SIG-M5 (cell line): ENCODE data around the gene COL5A1.

ENCODE experiments used
- DNase-seq: peaks from one replicate; lab custom pipeline; 2025; lab: John Stamatoyannopoulos, UW

The COL5A1 gene

DNA sequence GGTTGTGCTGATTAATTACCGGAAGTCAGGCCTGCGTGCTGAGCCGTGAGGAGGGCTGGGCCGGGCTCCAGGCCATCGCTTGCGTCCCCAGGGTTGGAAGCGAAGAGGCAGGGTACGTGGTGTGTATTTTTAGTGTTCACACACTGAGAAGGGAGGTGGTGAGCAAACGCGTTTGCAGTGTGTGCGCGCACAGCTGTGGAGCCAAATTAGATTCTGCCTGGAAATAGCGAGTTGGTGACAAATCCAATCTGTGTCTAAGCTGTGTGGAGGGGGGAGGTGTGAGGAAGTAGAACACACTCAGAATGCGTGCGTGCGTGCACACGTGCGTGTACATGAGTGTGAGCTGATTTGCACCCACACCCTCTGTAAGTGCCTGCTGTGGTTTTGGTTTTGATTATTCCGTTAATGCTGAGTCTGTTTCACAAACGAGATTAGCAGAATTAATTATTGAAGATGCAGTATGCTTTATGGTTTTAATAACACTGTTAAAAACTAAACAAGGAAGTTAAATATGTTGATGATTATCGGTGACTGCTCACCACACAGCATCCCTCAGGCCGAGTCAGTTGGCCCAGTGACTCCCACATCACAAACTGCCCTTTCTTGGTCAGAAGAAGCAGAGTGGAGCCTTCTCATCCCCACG is 127.2 kb downstream of the COL5A1 start:
- DNase-seq: no peak

DNA sequence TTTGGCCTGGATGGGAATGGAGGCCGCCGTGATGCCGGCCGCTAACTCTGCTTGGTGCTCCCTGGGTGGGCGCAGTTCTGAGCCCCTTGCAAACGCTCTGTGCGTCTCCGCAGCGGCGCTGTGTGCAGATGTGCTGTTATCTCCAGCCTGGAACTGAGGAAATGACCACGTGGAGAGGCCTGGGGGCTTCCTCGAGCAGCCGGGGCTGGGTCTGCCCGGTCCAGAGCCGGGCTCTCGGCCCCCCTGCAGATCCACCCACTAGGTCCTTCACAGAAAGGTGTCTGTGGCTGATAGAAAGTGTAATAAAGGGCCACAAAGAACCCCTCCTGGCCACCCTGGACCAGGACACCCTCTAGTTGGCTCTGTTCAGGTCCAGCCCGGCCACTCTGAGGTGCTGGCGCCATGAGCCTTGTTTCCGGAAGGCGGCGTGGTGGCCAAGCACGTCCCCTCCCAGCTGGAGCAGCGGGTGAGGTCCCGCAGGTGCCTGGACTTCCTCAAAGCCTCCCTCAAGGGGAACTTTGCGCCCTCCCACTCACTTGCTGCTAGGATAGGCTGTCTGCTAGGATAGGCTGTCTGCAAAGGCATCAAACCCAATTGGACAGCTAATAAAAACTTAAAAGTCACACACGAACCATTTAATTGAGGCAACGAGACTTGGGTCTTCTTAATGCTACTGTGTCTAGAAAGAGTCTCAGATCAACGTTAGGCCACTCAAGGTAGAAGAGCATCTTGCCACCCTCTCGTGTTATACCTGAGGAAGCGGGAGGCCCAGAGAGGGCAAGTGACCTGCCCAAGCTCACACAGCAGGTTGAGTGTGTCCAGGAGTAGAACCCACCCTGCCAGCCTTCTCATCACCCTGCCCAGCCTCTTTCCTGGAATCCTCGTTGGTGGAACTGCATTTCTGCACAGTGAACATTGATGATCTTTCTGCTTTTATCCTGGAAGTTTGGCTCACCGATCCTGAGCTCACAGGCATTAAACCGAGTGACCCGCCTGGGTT is 129.7 kb downstream of the COL5A1 start:
- no peak for DNase-seq

DNA sequence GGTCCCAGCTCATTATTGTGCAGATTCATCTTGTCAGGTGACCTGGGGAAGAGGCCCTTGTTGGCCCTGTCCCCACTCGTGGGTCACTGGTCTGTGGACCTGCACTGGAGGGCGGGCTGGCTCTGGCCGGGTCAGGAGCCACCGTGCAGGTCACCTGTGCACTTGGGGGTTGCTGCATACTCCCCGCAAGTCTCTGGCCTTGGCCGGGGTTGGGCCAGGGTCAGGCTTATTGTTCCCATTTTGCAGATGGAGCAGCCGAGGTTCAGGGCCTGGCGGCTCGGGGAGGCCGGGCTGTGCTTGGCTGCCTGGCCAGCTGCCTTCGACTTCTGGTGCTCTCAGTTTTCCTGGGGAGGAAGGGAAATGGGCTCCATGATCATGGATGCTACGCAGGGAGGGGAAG is 130.7 kb downstream of the COL5A1 start:
- DNase-seq: no peak

DNA sequence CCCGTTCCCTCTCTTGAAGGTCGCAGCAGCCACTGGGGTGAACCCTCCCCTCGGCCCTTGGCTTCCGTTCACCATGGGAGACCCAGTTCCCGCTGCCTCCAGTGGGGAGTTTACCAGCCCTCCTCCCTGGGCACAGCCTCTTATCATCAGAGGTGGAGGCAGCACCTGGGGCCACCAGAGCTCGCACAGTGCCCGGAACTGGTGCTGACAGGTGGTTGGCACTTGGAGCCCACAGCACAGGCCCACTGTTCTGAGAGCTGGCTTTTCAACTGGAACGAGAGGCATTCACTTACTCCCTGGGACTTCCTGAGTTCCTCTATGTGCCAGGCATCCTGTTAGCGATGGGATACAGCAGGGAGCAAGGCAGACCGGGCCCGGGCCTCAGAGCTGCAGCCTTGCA is 132.2 kb downstream of the COL5A1 start:
- no peak for DNase-seq

DNA sequence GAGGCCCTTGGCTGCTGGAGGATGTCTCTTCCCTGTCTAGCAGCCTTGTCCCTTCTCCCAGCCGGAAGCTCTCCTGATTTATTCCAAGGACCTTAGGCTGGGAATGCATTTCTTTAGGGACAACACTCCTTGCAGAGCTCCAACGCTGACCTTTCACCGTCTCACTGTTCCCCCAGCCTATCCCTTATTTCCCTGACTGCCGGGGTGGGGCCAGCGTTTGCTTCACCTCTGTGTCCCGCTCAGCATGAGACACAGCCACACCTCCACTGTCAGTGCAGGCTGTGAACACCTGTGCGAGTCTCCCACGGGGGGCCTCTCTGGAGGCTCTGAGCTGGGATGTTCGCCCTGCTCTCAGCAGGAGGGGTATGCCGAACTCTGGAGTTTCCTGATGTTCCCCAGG is 132.8 kb downstream of the COL5A1 start:
- DNase-seq: no peak

DNA sequence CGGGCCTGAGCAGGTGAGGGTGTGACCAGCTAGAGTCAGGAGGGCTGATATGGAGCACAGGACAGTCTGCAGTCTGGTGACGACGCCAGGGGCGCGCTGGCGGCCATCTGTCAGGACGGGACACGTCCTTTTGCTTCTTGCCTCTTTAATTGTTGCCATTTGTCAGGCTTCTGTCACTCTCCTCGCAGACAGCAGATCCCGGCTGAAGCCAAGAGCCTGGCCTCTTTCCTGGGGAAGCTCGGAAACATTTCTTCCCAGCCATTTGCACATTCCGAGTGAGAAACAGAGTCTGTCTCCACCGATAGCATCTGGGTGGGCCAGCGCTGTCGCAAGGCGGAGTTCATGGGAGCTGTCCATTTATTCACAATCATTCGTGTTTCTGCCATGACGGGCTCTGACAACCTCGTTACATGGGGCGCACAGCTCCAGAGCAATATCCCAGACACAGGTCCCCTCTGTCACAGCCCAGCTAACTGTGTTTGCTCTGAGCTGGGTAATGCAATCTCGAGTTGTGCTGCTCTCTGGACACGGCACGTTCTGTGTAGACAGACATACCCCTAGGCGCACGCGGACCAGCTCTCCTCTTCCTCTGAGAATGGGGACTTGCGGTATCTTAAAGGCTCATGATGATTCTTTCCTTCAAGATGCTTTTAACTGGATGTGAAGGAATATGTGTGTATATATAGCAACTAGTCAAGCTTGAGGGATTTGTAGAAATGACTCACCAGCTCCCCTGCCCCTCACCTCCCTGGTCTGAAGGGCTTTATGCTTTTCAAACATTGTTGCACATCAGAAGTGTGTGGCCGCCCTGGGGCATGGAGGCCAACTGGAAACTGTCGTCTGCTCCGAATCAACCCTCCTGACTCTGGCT is 133.7 kb downstream of the COL5A1 start:
- DNase-seq: no peak

DNA sequence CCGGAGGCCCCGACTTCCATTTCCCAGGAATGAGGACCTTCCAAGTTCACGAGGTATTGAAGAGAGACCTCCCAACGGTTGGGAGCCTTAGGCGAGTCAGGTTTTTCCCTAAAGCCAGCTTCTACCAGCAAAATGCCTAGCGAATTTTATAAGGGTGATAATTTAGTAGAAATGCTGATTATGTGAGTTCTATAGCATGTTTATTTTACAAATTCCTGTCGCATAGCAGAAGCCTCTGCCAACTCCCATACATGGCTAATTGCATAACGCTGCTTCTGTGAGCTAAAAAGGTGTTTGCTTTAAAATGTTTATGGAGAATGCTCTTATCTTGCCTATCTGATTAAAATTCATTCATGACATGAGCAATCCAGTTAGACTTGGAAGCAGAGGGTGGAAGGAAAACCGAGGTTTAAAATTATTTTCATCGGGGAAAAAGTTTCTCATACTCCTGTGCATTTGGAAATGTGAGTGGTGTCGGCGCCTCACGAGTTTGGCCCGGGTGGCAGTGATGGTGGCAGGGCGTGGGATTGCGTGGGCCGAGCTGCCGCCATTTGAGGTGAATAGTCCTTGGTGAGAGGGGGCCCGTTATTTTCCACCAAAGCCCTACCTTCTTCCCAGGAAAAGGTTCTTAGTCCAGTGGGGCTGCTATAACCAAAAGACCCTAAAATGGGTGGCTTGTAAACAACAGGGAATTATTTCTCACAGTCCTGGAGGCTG is 134.6 kb downstream of the COL5A1 start:
- no peak for DNase-seq

DNA sequence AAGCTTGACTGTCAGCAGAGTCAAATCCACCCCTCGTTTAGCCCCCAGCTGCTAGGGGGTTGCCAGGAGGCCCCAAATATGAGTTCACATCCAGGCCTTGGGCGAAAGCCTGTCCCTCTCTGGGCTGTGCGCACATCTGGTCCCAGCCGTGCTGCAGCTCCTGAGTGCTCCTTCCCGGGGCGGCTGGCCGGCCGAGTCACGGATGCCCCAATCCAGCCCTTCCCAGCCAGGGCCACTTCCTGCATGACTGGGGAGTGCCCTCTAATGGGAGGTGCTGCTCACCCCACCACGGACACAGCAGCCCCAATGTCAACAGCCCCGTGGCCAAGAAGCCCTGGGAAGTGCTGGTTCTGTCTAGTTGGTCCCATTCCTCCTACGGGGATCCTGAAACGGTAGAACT is 135.6 kb downstream of the COL5A1 start:
- no peak for DNase-seq

DNA sequence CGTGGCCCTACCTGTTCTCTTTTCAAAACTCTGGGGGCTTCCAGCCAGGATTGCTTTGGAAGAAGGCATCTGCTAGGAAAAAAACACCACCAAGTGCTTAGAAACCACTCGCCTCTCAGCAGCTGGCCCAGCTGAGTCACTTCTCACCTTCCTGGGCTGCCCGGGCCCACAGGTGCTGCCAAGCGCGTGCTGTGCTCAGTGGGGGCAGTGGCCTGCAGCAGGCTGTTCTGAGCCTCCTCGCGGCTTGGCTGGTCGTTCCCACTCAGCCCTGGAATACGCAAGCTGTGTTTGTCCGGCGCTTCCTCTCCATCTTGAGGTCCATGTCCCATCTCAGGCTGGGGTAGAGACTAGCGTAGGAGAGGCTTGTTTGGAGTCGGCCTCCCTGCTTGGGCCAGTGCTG is 136.6 kb downstream of the COL5A1 start:
- DNase-seq: no peak

DNA sequence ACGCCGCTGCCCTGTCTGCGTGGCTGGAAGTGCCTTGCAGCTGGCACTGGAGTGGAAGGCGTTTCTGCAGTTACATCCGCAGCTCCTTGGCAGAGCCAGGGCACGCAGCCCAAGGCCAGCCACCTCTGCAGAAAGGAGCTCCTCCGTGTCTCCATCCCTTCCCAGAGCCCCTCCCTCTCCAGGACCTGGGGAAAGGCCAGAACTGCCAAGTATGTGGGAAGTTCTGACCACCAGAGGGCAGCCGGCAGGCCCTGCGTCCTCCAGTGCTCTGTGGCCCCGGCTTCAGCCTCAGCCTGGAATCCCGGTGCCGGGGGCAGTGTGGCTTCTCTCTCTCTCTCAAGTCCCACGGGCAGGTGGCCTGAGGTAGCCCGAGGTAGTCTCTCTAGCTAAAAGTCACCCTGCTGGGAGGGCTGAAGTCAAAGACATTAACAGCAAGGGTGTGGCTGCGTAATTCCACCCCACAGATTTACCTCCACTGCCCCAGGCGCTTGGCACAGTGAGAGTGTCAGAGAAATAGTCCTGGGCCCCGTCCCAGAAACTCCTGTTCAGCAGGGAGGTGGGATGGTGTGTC is 137.3 kb downstream of the COL5A1 start:
- no peak for DNase-seq

DNA sequence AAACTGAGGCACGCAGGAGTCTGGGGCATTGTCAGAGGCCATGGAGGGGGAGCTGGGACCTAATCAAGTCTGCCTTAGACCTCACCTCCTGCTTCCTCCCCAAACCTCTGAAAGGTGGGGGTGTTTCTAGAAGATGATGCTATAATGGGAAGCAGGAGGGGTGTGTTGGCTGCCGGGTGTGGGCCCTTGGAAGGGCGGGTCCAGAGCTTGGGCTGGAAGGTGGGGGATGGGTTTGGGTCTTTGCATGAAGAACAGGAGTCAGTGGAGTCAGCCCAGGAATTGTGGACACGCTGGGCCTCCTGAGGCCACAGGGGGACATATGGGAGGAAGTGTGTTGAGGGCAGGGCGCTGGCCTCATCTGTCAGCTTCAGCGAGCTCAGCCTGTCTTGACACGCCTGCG is 138.0 kb downstream of the COL5A1 start:
- no peak for DNase-seq

DNA sequence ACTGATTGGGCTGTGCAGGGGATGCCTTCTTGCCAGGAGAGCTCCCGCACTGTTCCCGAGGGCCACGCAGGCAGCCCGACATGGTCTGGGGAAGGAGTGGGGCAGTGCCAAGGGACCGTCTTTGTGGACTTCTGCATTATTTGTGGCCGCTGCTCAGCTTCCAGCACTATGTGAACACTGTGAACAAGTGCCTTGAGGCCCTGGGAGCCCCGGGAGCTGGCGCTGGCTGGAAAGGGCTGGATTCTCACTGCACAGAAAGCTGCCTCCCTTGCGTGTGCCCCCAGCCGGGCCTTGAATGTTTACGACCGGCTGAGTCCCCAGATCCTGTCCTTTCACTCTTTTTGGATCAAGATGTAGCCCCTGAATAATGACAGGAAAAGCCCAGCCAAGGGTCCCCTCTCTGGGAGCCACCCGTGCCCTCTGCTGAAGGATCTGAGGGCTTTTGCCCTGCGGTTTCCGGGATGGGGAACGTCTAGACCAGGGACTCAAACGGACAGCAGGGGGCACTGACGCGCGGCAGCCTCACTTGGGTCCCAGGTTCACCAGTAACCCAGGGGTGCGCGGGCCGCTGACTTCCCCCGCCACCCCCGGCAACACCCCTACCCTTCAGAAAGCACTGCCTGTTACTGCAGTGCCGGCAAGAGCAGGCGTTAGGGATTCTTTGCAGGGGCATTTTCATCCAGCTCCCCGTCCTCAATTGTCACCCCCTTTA is 140.1 kb downstream of the COL5A1 start:
- no peak for DNase-seq

DNA sequence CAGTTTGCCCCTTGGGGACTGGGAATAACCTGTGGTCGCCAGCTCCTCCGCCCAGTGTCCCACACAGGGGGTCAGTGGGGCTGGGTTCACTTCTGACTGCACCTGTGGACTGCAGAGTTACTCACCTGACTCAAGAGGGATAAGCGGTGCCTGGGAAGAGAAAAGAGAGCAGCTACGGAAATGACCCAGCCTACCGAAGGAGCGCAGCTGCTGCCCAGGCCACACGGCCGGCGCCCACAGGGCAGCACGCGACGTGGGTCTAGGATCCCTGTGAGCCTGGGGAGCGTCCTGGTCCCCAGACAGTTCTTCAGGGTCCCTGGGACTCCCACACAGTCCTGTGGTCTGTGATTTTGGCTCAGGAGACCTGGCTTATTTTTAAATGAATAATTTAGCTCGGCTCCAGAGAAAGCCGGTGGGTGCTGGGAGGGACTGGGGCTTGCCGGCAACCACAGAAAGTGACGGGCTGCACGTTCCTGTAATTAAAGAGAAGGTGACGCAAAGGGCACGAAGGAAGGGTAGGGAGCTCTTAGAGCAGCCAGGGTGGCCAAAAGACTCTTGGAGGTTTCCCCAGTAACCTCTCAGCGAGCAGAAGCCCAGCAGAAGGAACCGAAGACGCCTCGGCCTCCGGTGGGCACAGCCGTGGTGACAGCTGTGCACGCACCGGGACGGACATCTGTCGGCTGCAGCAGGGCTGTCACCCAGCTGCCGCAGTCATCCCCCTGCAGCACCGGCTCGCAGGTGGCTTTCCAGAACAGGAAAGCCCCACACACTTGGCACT is 141.5 kb downstream of the COL5A1 start:
- no peak for DNase-seq

DNA sequence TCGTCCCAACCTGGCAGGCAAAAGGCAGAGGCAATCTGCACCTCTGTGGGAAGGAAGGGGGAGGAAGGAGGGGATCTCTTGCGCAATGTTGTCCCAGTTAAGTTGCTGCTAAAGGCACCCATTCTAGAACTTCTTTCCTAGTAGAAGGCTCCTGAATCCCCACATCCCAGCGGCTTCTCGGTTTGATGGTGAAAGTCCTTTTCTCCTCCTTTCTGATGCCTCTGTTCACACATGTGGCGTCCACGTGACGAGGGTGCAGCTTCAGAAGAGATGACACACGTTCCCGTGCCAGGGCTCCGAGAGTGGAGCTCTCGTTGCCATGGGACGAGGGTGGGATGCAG is 142.1 kb downstream of the COL5A1 start:
- DNase-seq: no peak

DNA sequence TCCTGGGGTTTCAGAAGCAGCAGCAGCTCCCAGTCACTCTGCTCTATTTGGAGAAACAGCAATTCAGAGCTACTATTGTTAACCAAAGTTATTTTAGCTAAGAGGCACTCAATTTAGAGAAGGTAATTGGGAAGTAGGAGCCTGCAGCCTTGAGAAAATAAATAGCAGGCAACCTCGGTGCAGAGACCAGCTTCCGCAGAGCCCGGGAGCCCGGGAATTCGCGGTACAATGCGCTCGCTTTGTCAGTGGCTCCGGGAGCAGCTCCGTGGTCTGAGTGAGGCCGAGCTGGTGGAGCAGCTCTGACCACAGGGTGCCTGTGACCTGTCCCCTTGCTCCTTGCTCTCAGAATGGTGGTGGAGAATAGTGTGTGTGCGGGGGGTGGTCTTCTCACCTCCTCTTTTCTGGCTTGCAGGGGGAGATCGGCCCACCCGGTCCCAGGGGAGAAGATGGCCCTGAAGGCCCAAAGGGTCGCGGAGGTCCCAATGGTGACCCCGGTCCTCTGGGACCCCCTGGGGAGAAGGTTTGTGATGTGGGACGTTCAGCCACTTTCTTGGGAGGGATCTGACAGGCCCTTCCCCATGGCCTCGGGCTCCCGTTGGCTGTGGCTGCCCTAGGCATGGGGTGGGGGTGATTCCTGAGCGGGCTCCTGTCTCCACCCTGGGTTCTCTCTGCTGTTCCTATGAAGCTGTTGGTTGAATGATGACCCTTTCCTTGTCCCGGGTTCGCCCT is 143.1 kb downstream of the COL5A1 start:
- no peak for DNase-seq

DNA sequence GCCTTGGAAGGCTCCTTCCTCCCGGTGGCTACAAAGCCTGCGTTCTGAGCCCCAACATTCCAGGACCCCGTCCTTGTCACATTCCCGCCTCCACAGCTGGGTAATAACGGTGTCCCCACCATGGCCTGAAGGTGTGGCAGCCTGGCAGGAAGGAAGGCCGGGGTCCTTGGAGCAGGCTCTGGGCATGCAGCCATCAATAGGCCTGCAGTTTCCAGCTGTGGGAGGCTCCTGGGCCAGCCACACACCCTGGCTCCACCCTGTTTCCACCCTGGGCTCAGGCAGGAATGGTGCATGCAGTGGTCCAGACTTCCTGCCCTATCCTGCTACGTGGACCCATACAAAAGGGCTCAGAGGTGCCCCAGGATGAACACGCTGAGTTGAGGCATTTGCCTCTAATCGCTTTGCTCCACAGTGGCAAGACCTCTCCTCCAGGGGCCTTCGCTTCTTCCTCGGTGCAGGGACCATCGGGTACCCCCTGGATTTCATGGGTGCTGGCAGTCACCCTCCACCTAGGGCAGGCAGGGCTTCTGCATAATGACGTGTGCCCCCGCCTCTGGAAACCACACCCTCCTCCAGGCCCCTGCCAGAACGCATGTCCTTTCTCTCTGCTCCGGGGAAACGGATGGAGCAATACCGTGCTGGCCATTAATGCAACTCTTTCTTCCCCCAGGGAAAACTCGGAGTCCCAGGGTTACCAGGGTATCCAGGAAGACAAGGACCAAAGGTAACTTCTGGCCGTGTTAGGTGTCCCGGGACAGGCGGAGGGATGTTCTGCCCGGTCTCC is 143.9 kb downstream of the COL5A1 start:
- no peak for DNase-seq

DNA sequence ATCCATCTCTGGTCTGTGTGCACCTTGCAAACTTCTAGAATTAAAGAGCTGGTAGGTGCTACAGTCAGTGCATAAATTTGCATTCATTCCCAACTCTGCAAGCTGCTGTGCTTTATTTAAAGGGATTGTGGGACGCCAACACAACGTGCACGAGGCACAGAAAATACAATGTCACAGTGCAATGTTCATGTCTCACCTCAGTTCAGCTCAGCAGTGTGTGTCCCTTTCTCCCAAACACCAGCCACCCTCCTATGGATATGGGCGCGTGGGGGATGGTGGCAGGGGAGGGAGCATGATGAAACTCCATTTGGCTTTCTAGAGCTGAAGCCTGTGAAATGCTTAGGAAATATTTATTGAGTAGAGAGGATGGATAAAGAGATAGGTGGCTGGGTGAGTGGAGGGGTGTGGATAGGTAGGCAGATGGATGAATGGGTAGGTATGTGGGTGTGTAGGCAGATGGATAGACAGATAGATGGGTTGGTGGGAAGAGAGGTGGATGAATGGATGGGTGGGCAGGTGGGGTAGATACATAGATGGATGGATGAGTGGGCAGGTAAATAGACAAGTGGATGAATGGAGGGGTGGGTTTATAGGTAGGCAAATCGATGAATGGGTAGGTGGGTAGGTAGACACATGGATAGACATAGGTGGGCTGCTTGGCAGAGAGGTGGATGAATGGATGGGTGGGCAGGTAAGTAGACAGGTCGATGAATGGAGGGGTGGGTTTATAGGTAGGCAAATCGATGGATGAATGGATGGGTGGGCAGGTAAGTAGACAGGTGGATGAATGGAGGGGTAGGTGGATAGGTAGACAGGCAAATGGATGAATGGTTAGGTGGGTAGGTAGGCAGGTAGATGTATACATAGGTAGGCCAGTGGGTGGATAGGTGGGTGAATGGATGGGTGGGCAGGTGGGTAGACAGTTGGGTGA is 146.3 kb downstream of the COL5A1 start:
- no peak for DNase-seq
